ENCODE measurements around the gene TSBP1.

Gene TSBP1, protein sequence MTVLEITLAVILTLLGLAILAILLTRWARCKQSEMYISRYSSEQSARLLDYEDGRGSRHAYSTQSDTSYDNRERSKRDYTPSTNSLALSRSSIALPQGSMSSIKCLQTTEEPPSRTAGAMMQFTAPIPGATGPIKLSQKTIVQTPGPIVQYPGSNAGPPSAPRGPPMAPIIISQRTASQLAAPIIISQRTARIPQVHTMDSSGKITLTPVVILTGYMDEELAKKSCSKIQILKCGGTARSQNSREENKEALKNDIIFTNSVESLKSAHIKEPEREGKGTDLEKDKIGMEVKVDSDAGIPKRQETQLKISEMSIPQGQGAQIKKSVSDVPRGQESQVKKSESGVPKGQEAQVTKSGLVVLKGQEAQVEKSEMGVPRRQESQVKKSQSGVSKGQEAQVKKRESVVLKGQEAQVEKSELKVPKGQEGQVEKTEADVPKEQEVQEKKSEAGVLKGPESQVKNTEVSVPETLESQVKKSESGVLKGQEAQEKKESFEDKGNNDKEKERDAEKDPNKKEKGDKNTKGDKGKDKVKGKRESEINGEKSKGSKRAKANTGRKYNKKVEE

GRCh38 chr6:32371803-32372202 is at the start of gene TSBP1:
TSS of gene TSBP1 (minus strand) at chr6:32371903. CDS start at chr6:32371706, 197 bp downstream.
- in situ Hi-C loops (cut with MboI; ENCODE audit: low pct_unique_long_range_greater_than_20kb, low sequenced_read_pairs), result no loop called here
- DNase-seq, result no peak

DNA sequence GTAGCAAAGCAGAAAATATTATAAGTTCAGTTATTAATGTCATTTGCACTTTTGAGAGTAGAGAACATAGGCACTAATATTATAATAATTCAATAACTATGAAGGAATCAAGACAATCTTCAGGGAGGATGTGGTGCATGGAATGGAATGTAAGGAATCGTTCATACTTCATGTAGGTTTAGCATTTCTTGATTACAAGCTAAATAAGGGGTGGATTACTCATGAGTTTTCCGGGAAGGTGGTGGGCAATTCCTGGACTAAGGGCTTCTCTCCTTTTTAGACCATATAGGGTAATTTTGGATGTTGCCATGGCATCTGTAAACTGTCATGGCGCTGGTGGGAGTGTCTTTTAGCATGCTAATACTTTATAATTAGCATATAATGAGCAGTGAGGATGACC is 44.3 kb upstream of the TSBP1 start:
- in situ Hi-C loops (cut with MboI; ENCODE audit: low pct_unique_long_range_greater_than_20kb, low sequenced_read_pairs), result loop anchor here (25.0 kb wide), 2 partner anchors 296 to 371 kb away; no protein-coding TSS in a partner anchor
- no peak for DNase-seq

DNA sequence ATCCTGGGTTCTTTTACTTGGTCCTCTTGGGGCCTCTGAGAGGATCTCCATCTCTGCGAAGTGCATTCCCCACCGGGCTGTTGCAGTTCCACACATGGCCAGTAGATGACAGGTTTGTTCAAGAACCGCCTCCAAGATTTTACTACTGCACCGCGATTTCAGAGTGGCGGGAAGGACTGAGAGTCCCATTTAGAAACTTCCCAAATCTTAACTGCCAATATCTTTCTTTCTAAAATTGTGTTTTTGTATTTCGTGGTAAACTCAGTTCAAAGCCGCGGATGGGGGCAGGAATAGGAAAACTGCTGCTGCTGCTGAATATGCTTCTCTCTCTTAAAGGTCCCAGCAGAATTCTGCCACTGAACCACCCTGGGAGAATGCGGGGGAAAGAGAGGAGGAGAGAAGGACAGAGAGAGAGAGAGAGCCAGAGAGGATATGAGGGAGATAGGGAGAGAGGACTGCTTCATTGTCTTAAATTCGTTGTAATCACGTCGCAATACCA is 43.9 kb upstream of the TSBP1 start:
- DNase-seq, result peak; percentile 82
- in situ Hi-C loops (cut with MboI; ENCODE audit: low pct_unique_long_range_greater_than_20kb, low sequenced_read_pairs), result loop anchor here (25.0 kb wide), 2 partner anchors 297 to 372 kb away; no protein-coding TSS in a partner anchor

GRCh38 chr6:32413427-32414047 is 41.8 kb upstream of the TSBP1 start:
- in situ Hi-C loops (cut with MboI; ENCODE audit: low pct_unique_long_range_greater_than_20kb, low sequenced_read_pairs), result loop anchor here (25.0 kb wide), 2 partner anchors 299 to 374 kb away; no protein-coding TSS in a partner anchor
- DNase-seq, result peak; percentile 82

DNA sequence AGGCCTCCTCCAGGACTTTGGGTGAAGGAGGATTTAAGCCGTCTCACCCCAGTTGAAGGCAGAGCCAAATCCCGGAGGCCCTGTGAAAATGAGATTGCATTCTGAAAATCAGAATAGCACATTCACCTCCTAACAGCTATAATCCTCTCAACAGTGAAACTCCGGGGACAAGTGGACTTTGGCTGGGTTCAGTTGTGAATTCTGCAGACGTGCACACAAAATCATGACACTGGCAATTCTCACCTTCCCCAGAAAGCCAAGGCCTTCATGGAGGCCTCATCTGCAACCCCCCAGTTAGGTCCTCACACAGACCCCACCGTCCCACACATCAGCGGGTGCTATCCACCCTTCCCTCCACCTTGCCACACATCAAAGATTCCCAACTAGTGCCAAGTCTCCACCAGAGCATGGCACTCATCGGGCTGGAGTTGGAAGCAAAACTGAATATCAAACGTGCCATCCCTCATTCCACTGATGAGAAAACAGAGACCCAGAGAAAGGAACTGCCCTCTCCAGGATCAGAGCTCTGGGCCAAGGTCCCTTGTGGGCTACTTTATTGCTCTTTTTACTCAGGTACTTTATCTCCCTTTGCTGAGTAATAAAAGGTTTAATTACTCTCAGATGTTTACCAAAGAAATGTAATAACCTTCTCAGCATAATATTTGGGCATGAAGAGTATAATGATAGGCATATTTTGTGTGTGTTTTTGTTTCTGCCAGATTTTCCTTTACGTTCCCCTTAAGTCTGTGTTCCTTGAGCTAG is 40.0 kb upstream of the TSBP1 start:
- in situ Hi-C loops (cut with MboI; ENCODE audit: low pct_unique_long_range_greater_than_20kb, low sequenced_read_pairs), result loop anchor here (25.0 kb wide), 2 partner anchors 301 to 376 kb away; no protein-coding TSS in a partner anchor
- no peak for DNase-seq

GRCh38 chr6:32410906-32411305 is 39.2 kb upstream of the TSBP1 start:
- in situ Hi-C loops (cut with MboI; ENCODE audit: low pct_unique_long_range_greater_than_20kb, low sequenced_read_pairs), result loop anchor here (25.0 kb wide), 2 partner anchors 301 to 376 kb away; no protein-coding TSS in a partner anchor

GRCh38 chr6:32406857-32407256 is 35.2 kb upstream of the TSBP1 start, which contains the start of gene BTNL2:
TSS of gene BTNL2 (minus strand) at chr6:32407181. CDS start at chr6:32407123, 58 bp downstream.
- DNase-seq, result no peak
- in situ Hi-C loops (cut with MboI; ENCODE audit: low pct_unique_long_range_greater_than_20kb, low sequenced_read_pairs), result loop anchor here (25.0 kb wide), 2 partner anchors 305 to 380 kb away; no protein-coding TSS in a partner anchor

More at GRCh38 chr6:32410906-32411305, 39.2 kb upstream of the TSBP1 start:
- DNase-seq, result no peak

DNA sequence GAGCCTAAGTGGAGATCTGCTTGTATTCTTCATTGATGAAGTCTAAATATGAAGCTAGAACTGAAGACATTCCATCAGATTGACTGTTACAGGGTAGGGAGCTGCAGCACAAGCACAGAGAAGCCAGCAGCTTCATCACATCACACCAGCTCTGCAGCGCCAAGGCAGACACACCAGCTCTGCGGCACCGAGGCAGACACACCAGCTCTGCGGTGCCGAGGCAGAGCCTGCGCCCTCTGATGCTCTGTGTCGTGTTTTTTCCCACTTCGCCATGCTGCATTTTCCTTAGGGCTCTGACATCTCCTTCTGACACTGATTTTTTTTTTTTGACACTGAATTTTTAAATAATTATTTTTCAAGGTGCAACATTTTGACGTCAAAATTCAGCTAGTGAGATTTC is 34.5 kb upstream of the TSBP1 start:
- in situ Hi-C loops (cut with MboI; ENCODE audit: low pct_unique_long_range_greater_than_20kb, low sequenced_read_pairs), result loop anchor here (25.0 kb wide), 2 partner anchors 306 to 381 kb away; no protein-coding TSS in a partner anchor
- no peak for DNase-seq

DNA sequence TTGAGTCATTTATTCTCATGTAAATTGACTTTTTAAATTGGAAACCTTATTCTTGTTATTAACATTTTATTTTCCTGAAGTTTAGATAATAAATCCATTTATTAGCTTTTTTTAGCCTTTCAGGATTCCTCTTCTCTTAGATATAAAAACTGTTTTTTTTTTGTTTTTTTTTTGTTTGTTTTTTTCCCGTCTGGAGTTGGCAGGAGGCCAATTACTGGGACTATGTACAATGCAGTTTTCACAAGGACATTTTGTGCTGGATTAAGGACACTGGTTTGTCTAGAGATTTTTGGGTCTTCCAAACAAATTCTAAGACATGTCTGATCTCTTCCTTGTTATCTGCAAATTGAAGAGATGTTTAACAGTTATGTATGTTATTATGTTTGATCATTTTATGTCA is 34.0 kb upstream of the TSBP1 start:
- no peak for DNase-seq
- in situ Hi-C loops (cut with MboI; ENCODE audit: low pct_unique_long_range_greater_than_20kb, low sequenced_read_pairs), result loop anchor here (25.0 kb wide), 2 partner anchors 307 to 382 kb away; no protein-coding TSS in a partner anchor

GRCh38 chr6:32402812-32403211 is 31.1 kb upstream of the TSBP1 start:
- DNase-seq, result no peak
- in situ Hi-C loops (cut with MboI; ENCODE audit: low pct_unique_long_range_greater_than_20kb, low sequenced_read_pairs), result loop anchor here (25.0 kb wide), 2 partner anchors 309 to 384 kb away; no protein-coding TSS in a partner anchor

- in situ Hi-C loops (cut with MboI; ENCODE audit: low pct_unique_long_range_greater_than_20kb, low sequenced_read_pairs), result loop anchor here (25.0 kb wide), 2 partner anchors 311 to 386 kb away; no protein-coding TSS in a partner anchor
- DNase-seq, result no peak
These were observed 29.7 kb upstream of the TSBP1 start for GRCh38 chr6:32401284-32401963.

DNA sequence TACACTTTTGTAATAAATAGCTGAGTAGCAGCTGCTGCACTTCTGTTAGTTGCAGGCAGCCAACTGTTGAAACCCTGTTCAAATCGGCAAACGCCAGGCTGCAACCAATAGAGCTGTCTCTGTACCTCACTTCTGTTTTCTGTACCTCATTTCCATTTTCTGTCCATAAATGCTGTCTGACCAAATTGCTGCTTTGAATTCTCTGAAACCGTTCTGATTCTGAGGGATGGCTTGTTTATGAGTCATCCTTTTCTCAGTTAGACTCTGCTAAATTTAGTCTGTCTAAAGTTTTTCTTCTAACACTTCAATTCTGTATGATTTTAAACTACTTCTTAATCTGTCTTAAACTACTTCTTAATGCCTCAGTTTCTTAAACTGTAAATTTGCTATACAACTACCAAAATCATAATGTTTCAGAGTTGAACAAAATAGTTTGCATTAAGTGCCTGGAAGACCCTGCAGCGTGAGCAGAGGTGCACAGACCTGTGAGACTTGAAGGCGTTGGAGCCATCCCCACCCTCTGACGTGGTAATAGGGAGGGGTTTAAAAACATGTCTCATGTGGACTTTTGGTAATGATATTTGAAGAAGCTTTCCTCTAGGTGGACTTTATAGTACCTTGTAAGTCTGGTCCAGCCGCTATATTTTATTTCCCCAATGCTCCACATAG is 25.7 kb upstream of the TSBP1 start:
- in situ Hi-C loops (cut with MboI; ENCODE audit: low pct_unique_long_range_greater_than_20kb, low sequenced_read_pairs), result no loop called here
- DNase-seq, result no peak

DNA sequence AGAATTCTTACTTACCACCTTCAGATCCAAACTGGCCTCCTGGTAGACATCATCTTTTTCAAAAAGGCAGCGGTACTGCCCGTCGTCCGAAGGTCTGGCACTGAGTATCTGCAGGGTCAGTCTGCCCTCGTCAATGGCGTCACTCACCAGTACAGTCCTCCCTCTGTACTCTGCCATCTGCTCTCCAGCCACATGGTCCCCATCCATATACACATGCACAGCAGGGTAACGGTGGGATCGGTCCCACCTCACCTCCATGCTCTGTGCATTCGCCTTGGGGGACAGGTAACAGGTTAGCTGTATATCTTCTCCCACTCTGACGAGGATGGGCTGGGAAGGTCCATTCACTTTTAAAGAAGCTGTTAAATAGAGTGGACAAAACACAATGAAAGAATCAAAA is 24.3 kb upstream of the TSBP1 start:
- DNase-seq, result no peak
- in situ Hi-C loops (cut with MboI; ENCODE audit: low pct_unique_long_range_greater_than_20kb, low sequenced_read_pairs), result no loop called here

DNA sequence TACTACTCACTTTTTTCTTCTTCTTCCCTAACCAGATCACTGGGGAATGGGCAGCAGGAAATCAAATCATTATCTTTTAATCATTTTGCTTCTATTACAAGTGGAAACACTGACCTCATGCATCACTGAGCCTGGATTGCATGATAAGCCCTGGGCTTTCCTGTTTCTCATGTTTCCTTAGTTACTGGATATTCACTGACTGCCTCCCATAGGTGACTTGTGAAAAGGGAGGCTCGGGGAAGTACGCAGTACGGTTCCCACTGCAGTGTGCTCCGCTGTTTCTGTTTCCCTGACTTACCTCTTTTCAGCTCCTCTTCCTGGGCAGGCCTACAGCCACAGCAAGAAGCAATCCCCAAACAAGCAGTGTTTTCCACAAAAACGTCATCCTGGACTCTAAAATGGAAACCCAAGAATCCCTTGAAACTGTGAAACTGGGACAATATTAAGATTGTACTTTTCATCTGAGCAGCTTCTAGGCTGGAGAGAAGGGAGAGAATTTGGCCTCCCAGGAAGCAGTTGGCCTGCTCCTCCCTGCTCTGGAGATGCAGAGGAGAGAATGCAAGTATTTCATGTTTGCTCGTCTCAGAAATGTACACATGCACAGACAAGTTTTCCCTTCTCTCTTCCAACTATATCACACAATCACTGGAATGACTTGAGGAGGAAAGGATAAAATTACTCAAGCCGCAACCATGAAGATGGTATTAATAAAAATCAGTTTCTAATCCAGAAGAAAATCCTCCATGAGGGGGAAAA is 22.1 kb upstream of the TSBP1 start:
- DNase-seq, result peak; percentile 38
- in situ Hi-C loops (cut with MboI; ENCODE audit: low pct_unique_long_range_greater_than_20kb, low sequenced_read_pairs), result no loop called here

DNA sequence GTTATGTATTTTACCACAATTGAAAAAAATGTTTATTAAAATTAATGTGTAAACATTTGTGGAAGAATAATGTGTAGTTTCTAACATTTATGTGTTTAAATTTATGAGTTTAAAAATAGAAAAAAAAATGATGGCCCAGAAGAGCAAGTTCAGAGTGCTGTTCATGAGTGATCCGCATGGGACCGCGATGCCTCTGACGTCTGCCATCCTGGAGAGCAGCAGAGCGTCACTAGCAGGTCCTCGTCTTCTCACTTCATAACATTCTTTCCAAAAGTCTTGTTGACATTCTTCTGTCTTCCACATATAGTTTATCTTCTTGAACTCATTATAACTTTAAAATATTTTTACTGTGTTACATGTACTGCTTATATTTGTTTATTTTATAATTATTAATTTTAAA is 19.8 kb upstream of the TSBP1 start:
- in situ Hi-C loops (cut with MboI; ENCODE audit: low pct_unique_long_range_greater_than_20kb, low sequenced_read_pairs), result no loop called here
- DNase-seq, result no peak

- DNase-seq, result no peak
These were observed 16.1 kb upstream of the TSBP1 start for GRCh38 chr6:32387589-32388340.

More at GRCh38 chr6:32387589-32388340, 16.1 kb upstream of the TSBP1 start:
- in situ Hi-C loops (cut with MboI; ENCODE audit: low pct_unique_long_range_greater_than_20kb, low sequenced_read_pairs), result no loop called here
